ENCODE data around the gene KHK.
"Not testable (repeated sequence)": the region's sequence is repeated elsewhere in the genome, so short reads cannot be mapped to it uniquely, and the experiment has no call there.

Gene KHK

GRCh38 chr2:27099334-27099955 is 12.9 kb downstream of the KHK start:
- TF ChIP-seq CTCF (IDR thresholded peaks at IDR 0.05; ENCODE audit: low read length, missing control alignments): no peak
- no peak overlapping the region for H3K4me3 ChIP-seq (replicated peaks; ENCODE audit: low read depth, low read length)
- DNase-seq (ENCODE audit: low read depth): no peak

GRCh38 chr2:27100036-27100435 is 13.5 kb downstream of the KHK start:
- DNase-seq (ENCODE audit: low read depth): no peak
- no peak overlapping the region for H3K4me3 ChIP-seq (replicated peaks; ENCODE audit: low read depth, low read length)
- no peak for TF ChIP-seq CTCF (IDR thresholded peaks at IDR 0.05; ENCODE audit: low read length, missing control alignments)

GRCh38 chr2:27102329-27102728 is 15.8 kb downstream of the KHK start:
- H3K4me3 ChIP-seq (replicated peaks; ENCODE audit: low read depth, low read length): no peak overlapping the region
- DNase-seq (ENCODE audit: low read depth): no peak
- TF ChIP-seq CTCF (IDR thresholded peaks at IDR 0.05; ENCODE audit: low read length, missing control alignments): no peak

GRCh38 chr2:27105981-27106380 is 19.4 kb downstream of the KHK start:
- TF ChIP-seq CTCF (IDR thresholded peaks at IDR 0.05; ENCODE audit: low read length, missing control alignments): no peak
- H3K4me3 ChIP-seq (replicated peaks; ENCODE audit: low read depth, low read length): no peak overlapping the region
- DNase-seq (ENCODE audit: low read depth): no peak

- no peak overlapping the region for H3K4me3 ChIP-seq (replicated peaks; ENCODE audit: low read depth, low read length)
- DNase-seq (ENCODE audit: low read depth): no peak
- TF ChIP-seq CTCF (IDR thresholded peaks at IDR 0.05; ENCODE audit: low read length, missing control alignments): no peak
Observed at GRCh38 chr2:27108221-27108620, 21.6 kb downstream of the KHK start.

GRCh38 chr2:27109083-27109482 is 22.5 kb downstream of the KHK start:
- no peak for DNase-seq (ENCODE audit: low read depth)
- no peak overlapping the region for H3K4me3 ChIP-seq (replicated peaks; ENCODE audit: low read depth, low read length)
- no peak for TF ChIP-seq CTCF (IDR thresholded peaks at IDR 0.05; ENCODE audit: low read length, missing control alignments)

- H3K4me3 ChIP-seq (replicated peaks; ENCODE audit: low read depth, low read length); DNase-seq (ENCODE audit: low read depth): not testable (repeated sequence)
Observed at GRCh38 chr2:27110603-27111352, 24.2 kb downstream of the KHK start.

- not testable (repeated sequence) for DNase-seq (ENCODE audit: low read depth); H3K4me3 ChIP-seq (replicated peaks; ENCODE audit: low read depth, low read length)
Observed at GRCh38 chr2:27111392-27112078, 25.0 kb downstream of the KHK start.

Measured in fibroblast of pulmonary artery (primary cell).